K562 (cell line): ENCODE data around the gene SLC12A4. TPM values are rescaled to one million over a fixed set of nuclear protein-coding genes. Genes with fewer than 3 reads are reported as not detected.

ENCODE experiments used
- ATAC-seq: fragments of 200-7000 bp; cut with Tn5 transposase; 3 replicates; pipeline ENCODE4 v1.9.1; 2020; ENCODE audit warnings: moderate library complexity
- BruUV-seq: library from RNA; stranded (reverse); fragments of 400-500 nt; replicated peaks from 2 replicates; lab custom pipeline; 2021; lab: Mats Ljungman, UMichigan
- CTCF ChIA-PET: fragments of 300-600 bp; formaldehyde crosslinking; extraction: SDS; loops from one replicate; lab custom pipeline; 2021; ENCODE audit warnings: low intra/inter-chr PET ratio; lab: Yijun Ruan, JAX
- POLR2A ChIA-PET: fragments of 300-600, 350-650 bp; sonication (Branson Sonifier 250); formaldehyde crosslinking; extraction: SDS; loops from one replicate; lab custom pipeline; 2021; ENCODE audit warnings: antibody characterized with exemption, inconsistent platforms; lab: Yijun Ruan, JAX
- DNase-seq, 4 experiments: peaks; one replicate each; pipeline versions ENCODE4 v3.0.0 to v3.0.0-alpha.2; 2011 to 2018; ENCODE audit warnings: low spot score in 3 of 4, mixed read lengths in 3 of 4; ENCODE audit errors: extremely low read depth in 1 of 4
- FAIRE-seq: peaks from 2 replicates; lab custom pipeline; 2011; peaks lifted over from hg19 to GRCh38; lab: Jason Lieb, UNC
- H2AFZ ChIP-seq: 2 replicates; pipeline ENCODE4 v1.6.0; 2011; ENCODE audit warnings: low read depth, low read length, control low read depth, inconsistent platforms
- H3K27ac ChIP-seq: fragments of 200-600 bp; 3 replicates; pipeline ENCODE4 v1.8.0; 2011; ENCODE audit warnings: low read depth, mild to moderate bottlenecking, control low read depth, inconsistent platforms, low read length, moderate library complexity, mixed read lengths; ENCODE audit errors: extremely low read depth
- H3K27me3 ChIP-seq, 2 experiments: fragments of 300-600 bp in 1 of 2; 2 replicates in 1 of 2; 3 replicates in 1 of 2; pipeline versions ENCODE4 v1.6.0 to v1.8.0; 2011; ENCODE audit warnings: inconsistent platforms in 2 of 2, low read length in 2 of 2, mild to moderate bottlenecking in 1 of 2, mixed read lengths in 1 of 2, moderate library complexity in 1 of 2; ENCODE audit not compliant: control insufficient read depth in 2 of 2, insufficient read depth in 2 of 2
- H3K36me3 ChIP-seq: fragments of 300-600 bp; 3 replicates; pipeline ENCODE4 v1.8.0; 2011; ENCODE audit warnings: mild to moderate bottlenecking, low read length, inconsistent platforms; ENCODE audit not compliant: control insufficient read depth, insufficient read depth
- H3K4me1 ChIP-seq, 2 experiments: fragments of 200-600 bp in 1 of 2; replicated peaks in 1 of 2; 2 replicates in 1 of 2; 3 replicates in 1 of 2; pipeline versions ENCODE4 v1.5.1 to v1.8.0; 2011; ENCODE audit warnings: inconsistent platforms in 2 of 2, low read length in 2 of 2, mild to moderate bottlenecking in 1 of 2, mixed read lengths in 1 of 2, moderate library complexity in 1 of 2; ENCODE audit not compliant: control insufficient read depth in 2 of 2, insufficient read depth in 2 of 2
- H3K4me2 ChIP-seq: 2 replicates; pipeline ENCODE4 v1.6.1; 2011; ENCODE audit warnings: low read length, control low read depth, inconsistent platforms, mixed read lengths; ENCODE audit not compliant: insufficient read depth
- H3K4me3 ChIP-seq: fragments of 200-600 bp; sonication (generic), shearing (Covaris generic); 2 replicates; pipeline ENCODE4 v1.5.1; 2016; ENCODE audit warnings: control low read depth, inconsistent platforms
- H3K79me2 ChIP-seq: fragments of 200-600 bp; 3 replicates; pipeline ENCODE4 v1.8.0; 2011; ENCODE audit warnings: low read length, inconsistent platforms; ENCODE audit not compliant: control insufficient read depth, insufficient read depth
- H3K9ac ChIP-seq, 2 experiments: 2 replicates each; pipeline versions ENCODE4 v1.6.0 to v1.6.1; 2011; ENCODE audit warnings: low read depth in 2 of 2, low read length in 2 of 2, control low read depth in 1 of 2, inconsistent platforms in 1 of 2, mild to moderate bottlenecking in 1 of 2, mixed read lengths in 1 of 2; ENCODE audit not compliant: insufficient read depth in 1 of 2
- H3K9me1 ChIP-seq: one replicate; pipeline ENCODE4 v1.6.0; 2011; ENCODE audit warnings: inconsistent platforms, mild to moderate bottlenecking, low read length, moderate library complexity; ENCODE audit not compliant: control insufficient read depth, insufficient read depth
- H3K9me3 ChIP-seq: replicated peaks from 2 replicates; pipeline ENCODE4 v1.5.1; 2011; ENCODE audit warnings: low read depth, low read length, inconsistent platforms; ENCODE audit not compliant: control insufficient read depth, insufficient read depth
- H4K20me1 ChIP-seq: replicated peaks from 2 replicates; pipeline ENCODE4 v1.6.1; 2011; ENCODE audit warnings: low read length, inconsistent platforms, mixed read lengths; ENCODE audit not compliant: control insufficient read depth, insufficient read depth
- ATF2 ChIP-seq: sonication (generic); formaldehyde crosslinking; IDR thresholded peaks from 2 replicates; pipeline ENCODE4 v1.8.1; 2022; ENCODE audit warnings: missing genetic modification reagents
- ZNF592 ChIP-seq: fragments of 450-650 bp; IDR thresholded peaks from 2 replicates; pipeline ENCODE4 v1.6.1; 2017; ENCODE audit warnings: antibody characterized with exemption, mild to moderate bottlenecking
- whole genome bisulfite sequencing: fragments of 100-300 bp; shearing (Covaris generic); methylation state at CpG from one replicate; pipeline ENCODE4 v1.1.6; 2016; ENCODE audit warnings: low coverage, mixed read lengths; ENCODE audit not compliant: insufficient coverage; ENCODE audit errors: missing lambda C conversion rate; 5-methylcytosine and 5-hydroxymethylcytosine counted together
- in situ Hi-C: fragments of 300-500 bp; cut with MboI; formaldehyde crosslinking; loops from 4 replicates; pipeline ENCODE4 v1.15.0; 2018; ENCODE audit warnings: inconsistent platforms, mixed read lengths
- intact Hi-C: fragments of 100-400 bp; cut with micrococcal nuclease; formaldehyde crosslinking; loops from 2 replicates; pipeline ENCODE4 v1.14.2; 2022
- polyA plus RNA-seq, 8 experiments: library from polyadenylated mRNA; depleted of rRNA in 4 of 8; stranded (reverse) in 5 of 8; unstranded in 3 of 8; fragments of >200 nt; fragmentation: Nextera tagmentation in 2 of 8; fragmentation: Illumina TruSeq in 1 of 8; extraction: Ambion mirVana in 2 of 8; extraction: Trizol in 1 of 8; gene quantifications; 2 replicates each; pipeline versions ENCODE4 v1.2.1 to v1.2.3, GENCODE V29; 2011 to 2014; ENCODE audit warnings: inconsistent platforms in 1 of 8, missing spikeins in 1 of 8
- total RNA-seq, 7 experiments: library from RNA; depleted of rRNA in 6 of 7; stranded (reverse); fragments of >200 nt in 6 of 7; fragmentation: Illumina TruSeq in 2 of 7; extraction: Trizol in 2 of 7; gene quantifications; 2 replicates each; pipeline versions ENCODE4 v1.2.1 to v1.2.3, GENCODE V29; 2011 to 2021; ENCODE audit warnings: low replicate concordance in 1 of 7

Gene SLC12A4
- total and polyA plus RNA-seq, 9 of the 15 experiments (the other 6 are each of a cell fraction or from before 2014, with no cell fraction given), result 0.75 to 43.5 (median 15.0) TPM

GRCh38 chr16:67987460-67988160 lies 19.2 kb upstream of the SLC12A4 start:
- H3K4me1 ChIP-seq, result peaks cover 17 to 20% of the 10 kb centered on the region in 2 experiments
- ChIA-PET CTCF (no interaction called here), POLR2A (interaction anchor here (0.7 to 1.5 kb wide), 3 partner anchors 13 to 45 kb away, joined by 3 to 5 read pairs (median 3); partner anchors contain the start of genes DDX28 and DUS2)
- no TSS peak for BruUV-seq
- H3K9me3 ChIP-seq, result no peaks in the 10 kb centered on the region
- no peaks in the 10 kb centered on the region for H4K20me1 ChIP-seq
- H3K79me2 ChIP-seq, result no peaks in the 10 kb centered on the region
- DNase-seq (no peak), ATAC-seq (peak; percentile 11; the same call in 2 of the 3 replicates), FAIRE-seq (no peak)
- peak overlapping the region; percentile 79 for H2AFZ ChIP-seq
- in situ Hi-C loops (no loop called here), intact Hi-C loops (no loop called here)
- H3K4me2 ChIP-seq, result no peak overlapping the region
- no peak overlapping the region for H3K4me3 ChIP-seq
- no peaks in the 10 kb centered on the region for H3K9me1 ChIP-seq
- H3K9ac ChIP-seq, result peak overlapping the region in 1 of 2 experiments; percentile 45; a peak in 1 of 4 replicates
- no peaks in the 10 kb centered on the region for H3K36me3 ChIP-seq
- 34% methylated on average over 11 of the region's 11 CpGs for WGBS
- peak overlapping the region; percentile 8; the same call in 1 of the 3 replicates for H3K27ac ChIP-seq
- H3K27me3 ChIP-seq, result no peaks in the 10 kb centered on the region
- TF ChIP-seq ZNF592, result 0 out of 2 replicates have a peak, but pooled peaks have one; percentile 39
- no peak for TF ChIP-seq ATF2 (CRISPR knock-in tag)
- TF ChIP-seq, all 486 proteins: peak for 1
